ENCODE data around the gene CREB1. TPM values are rescaled to one million over a fixed set of nuclear protein-coding genes. Genes with fewer than 3 reads are reported as not detected.

The CREB1 gene
- total RNA-seq, 1 experiment from 2014 or later = 81.4 TPM

DNA sequence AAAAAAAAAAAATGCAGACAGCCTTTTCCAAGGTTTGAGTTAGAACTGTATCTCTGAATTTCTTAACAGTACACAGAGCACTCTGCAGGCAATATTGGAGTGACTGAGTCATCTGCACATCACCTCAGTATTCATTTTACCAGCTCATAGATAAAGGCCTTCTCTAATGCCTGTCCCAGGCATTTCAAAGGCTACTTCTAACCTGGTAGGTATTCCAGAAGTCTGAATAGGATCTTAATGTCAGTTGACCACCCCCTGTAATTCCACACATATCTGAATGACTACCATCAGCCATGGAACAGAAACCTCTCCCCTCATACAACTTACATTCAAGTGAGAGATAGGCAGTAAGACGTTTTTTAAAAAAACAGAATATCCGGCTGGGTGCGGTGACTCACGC lies 86.4 kb downstream of the CREB1 start:
- TF ChIP-seq, protein P1, sequence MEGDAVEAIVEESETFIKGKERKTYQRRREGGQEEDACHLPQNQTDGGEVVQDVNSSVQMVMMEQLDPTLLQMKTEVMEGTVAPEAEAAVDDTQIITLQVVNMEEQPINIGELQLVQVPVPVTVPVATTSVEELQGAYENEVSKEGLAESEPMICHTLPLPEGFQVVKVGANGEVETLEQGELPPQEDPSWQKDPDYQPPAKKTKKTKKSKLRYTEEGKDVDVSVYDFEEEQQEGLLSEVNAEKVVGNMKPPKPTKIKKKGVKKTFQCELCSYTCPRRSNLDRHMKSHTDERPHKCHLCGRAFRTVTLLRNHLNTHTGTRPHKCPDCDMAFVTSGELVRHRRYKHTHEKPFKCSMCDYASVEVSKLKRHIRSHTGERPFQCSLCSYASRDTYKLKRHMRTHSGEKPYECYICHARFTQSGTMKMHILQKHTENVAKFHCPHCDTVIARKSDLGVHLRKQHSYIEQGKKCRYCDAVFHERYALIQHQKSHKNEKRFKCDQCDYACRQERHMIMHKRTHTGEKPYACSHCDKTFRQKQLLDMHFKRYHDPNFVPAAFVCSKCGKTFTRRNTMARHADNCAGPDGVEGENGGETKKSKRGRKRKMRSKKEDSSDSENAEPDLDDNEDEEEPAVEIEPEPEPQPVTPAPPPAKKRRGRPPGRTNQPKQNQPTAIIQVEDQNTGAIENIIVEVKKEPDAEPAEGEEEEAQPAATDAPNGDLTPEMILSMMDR (IDR thresholded peaks at IDR 0.05; ENCODE audit: unreplicated experiment) = no peak
- BruUV-seq (replicated peaks) = no TSS peak
- H3K4me3 Mint-ChIP-seq (ENCODE audit: low read depth, unreplicated experiment) = no peak overlapping the region
- CTCF ChIA-PET = no interaction called here
- H3K27me3 Mint-ChIP-seq (ENCODE audit: unreplicated experiment) = no peaks in the 10 kb centered on the region
- intact Hi-C loops (cut with micrococcal nuclease; ENCODE audit: unreplicated experiment) = no loop called here
- no peaks in the 10 kb centered on the region for H3K9me3 Mint-ChIP-seq (ENCODE audit: low read depth, unreplicated experiment)
- H3K27ac Mint-ChIP-seq (ENCODE audit: unreplicated experiment) = no peak overlapping the region
- DNase-seq = no peak
- peaks cover 13% of the 10 kb centered on the region for H3K4me1 Mint-ChIP-seq (ENCODE audit: low read depth, unreplicated experiment)
- peaks cover 18% of the 10 kb centered on the region for H3K36me3 Mint-ChIP-seq (ENCODE audit: insufficient read depth, unreplicated experiment)

DNA sequence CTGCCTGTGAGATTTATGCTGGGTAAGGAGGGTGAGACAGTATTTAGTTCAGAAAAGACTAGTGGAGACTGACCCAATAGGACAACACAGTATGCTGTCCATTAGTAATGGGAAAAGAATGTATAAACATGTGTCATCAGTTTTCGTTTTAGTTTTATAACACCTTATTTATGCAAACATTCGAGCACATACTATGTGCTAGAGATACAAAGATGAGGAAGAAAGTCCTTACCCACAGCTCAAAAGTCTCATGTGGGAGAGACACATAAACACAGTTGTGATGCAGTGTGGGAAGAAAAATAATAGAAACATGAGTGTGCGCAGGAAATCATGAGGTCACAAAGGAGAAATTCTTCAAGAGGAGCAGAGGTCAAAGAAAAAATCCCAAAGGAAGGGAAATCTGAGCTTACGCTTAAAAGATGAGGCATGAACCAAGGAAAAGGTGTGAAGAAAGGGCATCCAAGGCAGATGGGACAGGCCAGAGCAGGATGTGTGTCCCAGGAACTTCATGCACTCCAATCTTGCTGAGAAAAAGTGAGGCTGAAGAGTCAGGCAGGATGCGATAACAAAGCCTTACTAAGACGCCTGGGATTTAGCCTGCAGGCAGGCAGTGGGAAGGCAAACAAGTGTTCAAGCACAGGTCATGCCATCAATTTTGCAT lies 87.4 kb downstream of the CREB1 start:
- Mint-ChIP-seq H3K27me3 (ENCODE audit: unreplicated experiment) (no peaks in the 10 kb centered on the region), H3K36me3 (ENCODE audit: insufficient read depth, unreplicated experiment) (peaks cover 22% of the 10 kb centered on the region), H3K27ac (ENCODE audit: unreplicated experiment) (no peak overlapping the region), H3K4me3 (ENCODE audit: low read depth, unreplicated experiment) (no peak overlapping the region), H3K4me1 (ENCODE audit: low read depth, unreplicated experiment) (peaks cover 13% of the 10 kb centered on the region), H3K9me3 (ENCODE audit: low read depth, unreplicated experiment) (no peaks in the 10 kb centered on the region)
- no peak for DNase-seq
- TF ChIP-seq, protein P1 (IDR thresholded peaks at IDR 0.05; ENCODE audit: unreplicated experiment) = no peak
- intact Hi-C loops (cut with micrococcal nuclease; ENCODE audit: unreplicated experiment) = no loop called here
- BruUV-seq (replicated peaks) = no TSS peak
- CTCF ChIA-PET = no interaction called here

DNA sequence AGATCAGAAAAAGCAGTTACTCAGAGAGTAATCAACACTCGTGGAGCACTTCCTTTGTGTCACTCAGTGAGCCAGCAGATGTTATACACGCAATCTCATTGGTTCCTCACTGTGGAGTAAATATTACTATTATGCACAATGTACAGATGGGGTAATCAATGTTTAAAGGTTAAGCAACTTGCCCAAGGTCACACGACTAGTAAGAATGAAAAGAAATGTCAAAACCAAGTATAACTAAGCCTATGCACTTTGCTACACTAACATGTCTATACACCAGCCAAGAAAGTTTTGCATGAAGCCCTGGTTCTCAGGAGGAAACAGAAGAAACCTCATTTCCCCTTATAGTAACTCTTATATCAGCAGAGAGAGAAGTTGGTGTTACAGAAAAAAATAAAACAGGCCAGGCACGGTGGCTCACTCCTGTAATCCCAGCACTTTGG lies 90.0 kb downstream of the CREB1 start:
- H3K4me3 Mint-ChIP-seq (ENCODE audit: low read depth, unreplicated experiment) = no peak overlapping the region
- TF ChIP-seq, protein P1 (IDR thresholded peaks at IDR 0.05; ENCODE audit: unreplicated experiment) = no peak
- peaks cover 36% of the 10 kb centered on the region for H3K36me3 Mint-ChIP-seq (ENCODE audit: insufficient read depth, unreplicated experiment)
- no peak overlapping the region for H3K27ac Mint-ChIP-seq (ENCODE audit: unreplicated experiment)
- peaks cover 21% of the 10 kb centered on the region for H3K4me1 Mint-ChIP-seq (ENCODE audit: low read depth, unreplicated experiment)
- no TSS peak for BruUV-seq (replicated peaks)
- intact Hi-C loops (cut with micrococcal nuclease; ENCODE audit: unreplicated experiment) = no loop called here
- no peaks in the 10 kb centered on the region for H3K9me3 Mint-ChIP-seq (ENCODE audit: low read depth, unreplicated experiment)
- CTCF ChIA-PET = no interaction called here
- H3K27me3 Mint-ChIP-seq (ENCODE audit: unreplicated experiment) = no peaks in the 10 kb centered on the region
- DNase-seq = no peak

DNA sequence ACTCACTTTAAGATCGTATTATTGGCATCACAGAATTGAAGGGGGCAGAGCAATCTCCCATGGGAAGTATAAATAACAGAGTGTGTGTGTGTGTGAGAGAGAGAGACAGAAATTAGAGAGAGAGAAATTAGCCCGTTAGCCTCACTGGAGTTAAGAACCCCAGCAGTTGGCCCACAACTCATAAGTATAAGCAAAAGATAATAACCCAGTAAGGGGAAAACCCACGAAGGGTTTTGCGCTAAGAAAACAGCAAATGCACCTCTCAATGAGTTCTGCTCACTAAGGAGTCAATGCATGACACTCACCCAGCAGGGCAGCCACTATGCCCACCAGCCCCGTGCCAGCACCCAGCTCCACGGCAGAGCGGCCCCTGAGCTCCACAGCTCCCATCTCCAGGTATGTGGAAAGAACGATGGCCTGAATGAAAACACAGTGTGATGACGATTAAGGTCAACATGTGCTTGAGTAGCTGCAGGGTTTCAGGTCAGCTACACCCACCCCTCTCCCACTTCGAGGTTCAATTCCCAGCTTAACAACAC lies 91.8 kb downstream of the CREB1 start:
- intact Hi-C loops (cut with micrococcal nuclease; ENCODE audit: unreplicated experiment) = no loop called here
- Mint-ChIP-seq H3K9me3 (ENCODE audit: low read depth, unreplicated experiment) (no peaks in the 10 kb centered on the region), H3K4me1 (ENCODE audit: low read depth, unreplicated experiment) (peaks cover 21% of the 10 kb centered on the region), H3K27me3 (ENCODE audit: unreplicated experiment) (no peaks in the 10 kb centered on the region), H3K36me3 (ENCODE audit: insufficient read depth, unreplicated experiment) (peaks cover 53% of the 10 kb centered on the region), H3K27ac (ENCODE audit: unreplicated experiment) (no peak overlapping the region), H3K4me3 (ENCODE audit: low read depth, unreplicated experiment) (no peak overlapping the region)
- DNase-seq = no peak
- no TSS peak for BruUV-seq (replicated peaks)
- TF ChIP-seq, protein P1 (IDR thresholded peaks at IDR 0.05; ENCODE audit: unreplicated experiment) = no peak
- CTCF ChIA-PET = interaction anchor here (1.1 kb wide), 1 partner anchor 12 kb away, joined by 6 read pairs; no protein-coding TSS in a partner anchor

Data from Calu3 (cell line).